Type B pancreatic cell (in vitro differentiated cells): ENCODE results near the gene SEMA3D. TPM values are rescaled to one million over a fixed set of nuclear protein-coding genes. Genes with fewer than 3 reads are reported as not detected.

Source experiments
- DNase-seq: peaks from one replicate; pipeline ENCODE4 v3.0.0; 2021; ENCODE audit warnings: mixed read lengths; ENCODE audit not compliant: unreplicated experiment; ENCODE audit errors: extremely low spot score
- H3K27ac Mint-ChIP-seq: 2 replicates; pipeline ENCODE4 v1.8.0; 2021; ENCODE audit warnings: mild to moderate bottlenecking, mixed read lengths
- H3K27me3 Mint-ChIP-seq: 2 replicates; pipeline ENCODE4 v1.8.0; 2021; ENCODE audit warnings: mixed read lengths
- H3K36me3 Mint-ChIP-seq: 2 replicates; pipeline ENCODE4 v1.8.0; 2021; ENCODE audit warnings: mixed read lengths
- H3K4me1 Mint-ChIP-seq: one replicate; pipeline ENCODE4 v1.8.0; 2021; ENCODE audit warnings: mixed read lengths; ENCODE audit not compliant: unreplicated experiment
- H3K4me3 Mint-ChIP-seq: 2 replicates; pipeline ENCODE4 v1.8.0; 2021; ENCODE audit warnings: mild to moderate bottlenecking, mixed read lengths
- H3K9me3 Mint-ChIP-seq: 2 replicates; pipeline ENCODE4 v1.8.0; 2021; ENCODE audit warnings: mixed read lengths
- CTCF ChIP-seq: fragments of 200-600 bp; sonication (generic); conservative IDR thresholded peaks from 2 replicates; pipeline ENCODE4 v1.5.0; 2021; ENCODE audit warnings: antibody characterized with exemption, mild to moderate bottlenecking
- total RNA-seq: library from RNA; stranded (reverse); gene quantifications from 2 replicates; pipeline ENCODE4 v1.2.1, GENCODE V29; 2021; ENCODE audit warnings: low replicate concordance

SEMA3D gene
- total RNA-seq, 1 donor from 2014 or later, result 52.9 TPM

DNA sequence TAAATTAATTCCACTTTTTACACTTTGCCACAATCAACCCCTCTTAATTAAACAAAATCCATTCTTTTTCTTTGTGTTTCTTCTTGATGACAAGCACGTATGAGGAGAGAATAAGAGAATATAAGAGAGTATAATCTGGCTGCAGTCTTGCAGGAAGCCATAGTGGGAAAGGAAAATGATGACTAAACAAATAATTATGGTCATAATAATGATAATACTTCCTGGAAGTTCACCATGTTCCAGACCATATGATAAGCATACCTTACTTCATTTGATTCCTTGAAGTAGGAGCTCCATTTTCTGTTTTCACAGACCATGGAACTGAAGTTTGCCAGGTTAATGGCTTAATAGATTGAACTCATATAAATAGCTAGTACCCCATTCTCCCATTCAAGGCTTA is 237.8 kb downstream of the SEMA3D start:
- no peak for DNase-seq
- Mint-ChIP-seq H3K27me3 (no peaks in the 10 kb centered on the region), H3K36me3 (no peaks in the 10 kb centered on the region), H3K4me1 (peaks cover 12% of the 10 kb centered on the region), H3K27ac (no peak overlapping the region), H3K9me3 (no peaks in the 10 kb centered on the region), H3K4me3 (no peak overlapping the region)
- no peak for TF ChIP-seq CTCF

- no peak overlapping the region for H3K4me3 Mint-ChIP-seq
- no peak for TF ChIP-seq CTCF
- H3K4me1 Mint-ChIP-seq, result peaks cover 10% of the 10 kb centered on the region
- H3K27ac Mint-ChIP-seq, result no peak overlapping the region
- no peak for DNase-seq
- H3K36me3 Mint-ChIP-seq, result no peaks in the 10 kb centered on the region
- no peaks in the 10 kb centered on the region for H3K27me3 Mint-ChIP-seq
- no peaks in the 10 kb centered on the region for H3K9me3 Mint-ChIP-seq
These were observed 238.2 kb downstream of the SEMA3D start for GRCh38 chr7:84948634-84949033.

- no peak for TF ChIP-seq CTCF
- Mint-ChIP-seq H3K27me3 (no peaks in the 10 kb centered on the region), H3K36me3 (no peaks in the 10 kb centered on the region), H3K9me3 (no peaks in the 10 kb centered on the region), H3K4me1 (no peaks in the 10 kb centered on the region), H3K27ac (no peak overlapping the region), H3K4me3 (no peak overlapping the region)
- no peak for DNase-seq
These were observed 240.3 kb downstream of the SEMA3D start for GRCh38 chr7:84946549-84946948.
